ENCODE measurements around the gene KLHDC10. TPM values are rescaled to one million over a fixed set of nuclear protein-coding genes. Genes with fewer than 3 reads are reported as not detected.

Gene KLHDC10
- polyA plus RNA-seq, 1 donor (not counting 4 experiments of a cell fraction or from before 2014, with no cell fraction given): 22.7 TPM

DNA sequence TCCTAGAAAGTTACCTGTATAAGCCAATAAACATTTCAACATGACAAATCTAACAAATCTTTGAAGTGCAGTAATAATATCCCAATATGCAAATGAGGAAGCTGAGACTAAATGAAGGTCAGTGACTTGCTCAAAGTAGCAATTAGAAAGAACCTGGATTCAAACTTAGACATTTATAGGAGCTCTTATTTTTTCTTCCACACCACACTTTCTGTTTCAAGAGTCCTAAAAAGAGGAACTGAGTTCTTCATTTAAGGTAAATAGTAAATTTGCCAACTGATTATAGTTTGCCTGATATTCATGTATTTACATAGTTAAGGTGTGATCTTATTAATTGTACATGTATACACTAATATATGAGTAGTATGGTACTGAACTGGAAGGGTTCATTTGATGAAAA, 44.0 kb downstream of the KLHDC10 start:
- Histone ChIP-seq H3K79me2 (ENCODE audit: control insufficient read depth, insufficient read depth, low read length) (no peaks in the 10 kb centered on the region), H3K9me3 (ENCODE audit: control insufficient read depth, low read depth, low read length) (no peaks in the 10 kb centered on the region), H3K4me1 (ENCODE audit: control insufficient read depth, extremely low read depth, insufficient read depth, low read length) (peaks cover 6% of the 10 kb centered on the region), H3K36me3 (ENCODE audit: control insufficient read depth in 2 of 2, extremely low read depth in 1 of 2, insufficient read depth in 2 of 2, low read length in 2 of 2) (no peaks in the 10 kb centered on the region), H3K4me3 (ENCODE audit: control insufficient read depth in 2 of 3, extremely low read depth in 1 of 3, insufficient read depth in 2 of 3, low read depth in 1 of 3, low read length in 3 of 3) (no peak overlapping the region), H3K27me3 (ENCODE audit: control insufficient read depth, extremely low read depth, insufficient read depth, low read length) (no peaks in the 10 kb centered on the region), H3K9ac (ENCODE audit: control insufficient read depth, extremely low read depth, insufficient read depth, low read length) (no peak overlapping the region), H3K4me2 (ENCODE audit: control insufficient read depth, extremely low read depth, insufficient read depth, low read depth, low read length) (no peak overlapping the region), H3K27ac (ENCODE audit: control insufficient read depth, insufficient read depth, low read length) (no peak overlapping the region), H4K20me1 (ENCODE audit: control insufficient read depth, extremely low read depth, insufficient read depth, low read length) (no peaks in the 10 kb centered on the region), H2AFZ (ENCODE audit: control insufficient read depth, low read length) (no peak overlapping the region), H3K9me1 (ENCODE audit: control insufficient read depth, extremely low read depth, insufficient read depth, low read length) (no peaks in the 10 kb centered on the region)
- no peak for FAIRE-seq
- TF ChIP-seq CTCF (optimal IDR thresholded peaks at IDR 0.05 in 1 of 3, IDR thresholded peaks at IDR 0.05 in 1 of 3, conservative IDR thresholded peaks at IDR 0.05 in 1 of 3; ENCODE audit: extremely low read depth in 1 of 3, insufficient read depth in 2 of 3, low read length in 3 of 3) (no peak), EZH2 (IDR thresholded peaks at IDR 0.05; ENCODE audit: low read length) (no peak)
- no peak for DNase-seq (ENCODE audit: low read depth, low spot score)
- dilution Hi-C loops (cut with MboI; ENCODE audit: extremely low pct_ligation_motif_present, low sequenced_read_pairs): no loop called here

DNA sequence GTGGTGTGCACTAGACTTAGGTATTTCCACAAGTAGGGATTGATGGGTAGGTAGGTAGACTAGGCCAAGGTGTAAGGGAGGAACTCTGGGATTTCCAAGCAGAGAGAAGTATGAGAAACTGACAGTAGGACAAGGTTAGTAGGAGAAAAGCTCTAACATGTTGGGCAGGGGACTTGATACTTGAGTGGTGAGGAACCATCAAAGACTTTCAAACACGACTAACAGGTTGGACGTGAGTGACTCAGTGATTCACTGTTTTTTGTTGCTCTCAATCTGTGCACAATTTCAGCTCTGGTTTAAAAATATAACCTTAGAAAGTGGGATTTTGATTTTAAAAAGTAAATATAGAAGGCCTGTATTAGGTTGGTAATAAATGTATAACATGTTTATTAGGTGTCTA, 44.4 kb downstream of the KLHDC10 start:
- no peak for FAIRE-seq
- H3K79me2 ChIP-seq (ENCODE audit: control insufficient read depth, insufficient read depth, low read length): no peaks in the 10 kb centered on the region
- H3K9me3 ChIP-seq (ENCODE audit: control insufficient read depth, low read depth, low read length): no peaks in the 10 kb centered on the region
- TF ChIP-seq EZH2 (IDR thresholded peaks at IDR 0.05; ENCODE audit: low read length) (no peak), CTCF (optimal IDR thresholded peaks at IDR 0.05 in 1 of 3, IDR thresholded peaks at IDR 0.05 in 1 of 3, conservative IDR thresholded peaks at IDR 0.05 in 1 of 3; ENCODE audit: extremely low read depth in 1 of 3, insufficient read depth in 2 of 3, low read length in 3 of 3) (no peak)
- H3K4me3 ChIP-seq (ENCODE audit: control insufficient read depth in 2 of 3, extremely low read depth in 1 of 3, insufficient read depth in 2 of 3, low read depth in 1 of 3, low read length in 3 of 3): no peak overlapping the region
- dilution Hi-C loops (cut with MboI; ENCODE audit: extremely low pct_ligation_motif_present, low sequenced_read_pairs): no loop called here
- no peaks in the 10 kb centered on the region for H3K36me3 ChIP-seq (ENCODE audit: control insufficient read depth in 2 of 2, extremely low read depth in 1 of 2, insufficient read depth in 2 of 2, low read length in 2 of 2)
- H3K9ac ChIP-seq (ENCODE audit: control insufficient read depth, extremely low read depth, insufficient read depth, low read length): no peak overlapping the region
- H3K4me1 ChIP-seq (ENCODE audit: control insufficient read depth, extremely low read depth, insufficient read depth, low read length): peaks cover 6% of the 10 kb centered on the region
- H3K27ac ChIP-seq (ENCODE audit: control insufficient read depth, insufficient read depth, low read length): no peak overlapping the region
- H3K27me3 ChIP-seq (ENCODE audit: control insufficient read depth, extremely low read depth, insufficient read depth, low read length): no peaks in the 10 kb centered on the region
- H2AFZ ChIP-seq (ENCODE audit: control insufficient read depth, low read length): no peak overlapping the region
- H3K4me2 ChIP-seq (ENCODE audit: control insufficient read depth, extremely low read depth, insufficient read depth, low read depth, low read length): no peak overlapping the region
- no peak for DNase-seq (ENCODE audit: low read depth, low spot score)
- no peaks in the 10 kb centered on the region for H4K20me1 ChIP-seq (ENCODE audit: control insufficient read depth, extremely low read depth, insufficient read depth, low read length)
- H3K9me1 ChIP-seq (ENCODE audit: control insufficient read depth, extremely low read depth, insufficient read depth, low read length): no peaks in the 10 kb centered on the region
